Tibial nerve (tissue), 4 donors: Measurements from ENCODE around the gene FSTL4. TPM values are rescaled to one million over a fixed set of nuclear protein-coding genes. Genes with fewer than 3 reads are reported as not detected.

ENCODE experiments used
- DNase-seq, 2 donors: peaks; one replicate each; pipeline ENCODE4 v3.0.0-alpha.2; 2019; ENCODE audit warnings: low spot score in 2 of 2
- H3K27ac ChIP-seq, 4 donors: fragments of 200-600 bp; sonication (generic) in 3 of 4; one replicate each; pipeline ENCODE4 v1.5.1; 2017 to 2019; ENCODE audit warnings: mild to moderate bottlenecking in 1 of 4
- H3K27me3 ChIP-seq, 2 donors: fragments of 200-600 bp; sonication (generic) in 1 of 2; one replicate each; pipeline versions ENCODE4 v1.5.1 to v1.6.0; 2017 to 2019
- H3K36me3 ChIP-seq, 3 donors: fragments of 200-600 bp; sonication (generic); one replicate each; pipeline ENCODE4 v1.5.1; 2018 to 2019
- H3K4me1 ChIP-seq, 4 donors: fragments of 200-600 bp; sonication (generic) in 3 of 4; one replicate each; pipeline ENCODE4 v1.5.1; 2017 to 2019
- H3K4me3 ChIP-seq, 4 donors: fragments of 200-600 bp; sonication (generic) in 3 of 4; one replicate each; pipeline ENCODE4 v1.5.1; 2017 to 2019; ENCODE audit warnings: mild to moderate bottlenecking in 1 of 4, moderate library complexity in 1 of 4
- H3K9me3 ChIP-seq, 4 donors: fragments of 200-600 bp; sonication (generic) in 3 of 4; one replicate each; pipeline ENCODE4 v1.5.1; 2017 to 2019
- EP300 ChIP-seq, 2 donors: sonication (generic); formaldehyde crosslinking; IDR thresholded peaks; one replicate each; pipeline ENCODE4 v1.6.1; 2017; ENCODE audit warnings: antibody characterized with exemption in 2 of 2, mild to moderate bottlenecking in 1 of 2
- POLR2A ChIP-seq, 2 donors: fragments of 450-650 bp; IDR thresholded peaks; one replicate each; pipeline ENCODE4 v1.6.1; 2017; ENCODE audit warnings: antibody characterized with exemption in 2 of 2, mild to moderate bottlenecking in 2 of 2, moderate library complexity in 2 of 2
- WGBS, 2 donors: methylation state at CpG; one replicate each; pipeline ENCODE4 v1.1.5; 2018; 5-methylcytosine and 5-hydroxymethylcytosine counted together
- total RNA-seq, 4 donors: library from RNA; depleted of rRNA; stranded (reverse); fragments of >200 nt; gene quantifications; one replicate each; pipeline ENCODE4 v1.1.0, GENCODE V29; 2016
- TF ChIP-seq, protein P1 (sequence below), 5 experiments: fragments of 200-600 bp in 3 of 5; fragments of 450-650 bp in 2 of 5; sonication (generic) in 3 of 5; IDR thresholded peaks; one replicate each; pipeline ENCODE4 v1.5.1; 2016 to 2019; ENCODE audit warnings: antibody characterized with exemption in 5 of 5, mild to moderate bottlenecking in 3 of 5, moderate library complexity in 2 of 5

Gene FSTL4
- total RNA-seq, 4 donors from 2014 or later, result 0.22 TPM; not detected in 3

DNA sequence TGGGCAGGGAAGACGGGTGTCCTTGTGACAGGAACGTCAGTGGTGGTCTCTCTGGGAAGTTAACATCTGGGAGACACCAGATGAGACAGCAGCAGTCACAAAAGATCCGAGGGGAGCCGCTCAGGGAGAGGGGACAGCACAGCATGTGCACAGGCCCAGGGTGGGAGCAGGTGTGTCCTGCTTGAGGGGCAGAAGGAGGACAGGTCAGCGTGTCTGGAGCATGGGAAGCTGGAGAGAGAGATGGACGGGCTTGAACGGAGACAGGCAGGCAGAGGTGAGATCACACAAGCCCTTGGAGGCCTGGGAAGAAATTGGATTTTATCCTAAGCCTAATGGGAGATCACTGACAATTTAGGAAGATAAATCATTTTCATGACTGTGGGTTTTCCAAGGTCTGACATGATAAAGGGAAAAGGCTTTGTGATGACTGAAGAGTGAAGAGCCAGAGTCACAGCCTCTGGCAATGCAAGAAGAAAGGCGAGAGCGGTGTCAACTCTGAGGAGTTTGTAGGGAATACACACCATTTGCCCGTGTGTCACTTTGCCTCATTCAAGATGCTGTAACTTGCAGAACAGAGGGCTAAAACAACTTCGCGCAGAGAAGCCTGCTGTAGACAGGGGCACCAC lies 88.3 kb downstream of the FSTL4 start:
- Histone ChIP-seq H3K4me1 (no peaks in the 10 kb centered on the region), H3K36me3 (no peaks in the 10 kb centered on the region), H3K27me3 (peaks cover 0 to 8% of the 10 kb centered on the region in 2 donors), H3K27ac (no peak overlapping the region), H3K4me3 (no peak overlapping the region), H3K9me3 (no peaks in the 10 kb centered on the region)
- WGBS, 2 donors, result 89 to 90% methylated on average over 12 of the region's 12 CpGs
- no peak for DNase-seq
- TF ChIP-seq EP300 (IDR thresholded peaks at IDR 0.05), result no peak
- TF ChIP-seq POLR2A (IDR thresholded peaks at IDR 0.05), result no peak
- TF ChIP-seq, protein P1, sequence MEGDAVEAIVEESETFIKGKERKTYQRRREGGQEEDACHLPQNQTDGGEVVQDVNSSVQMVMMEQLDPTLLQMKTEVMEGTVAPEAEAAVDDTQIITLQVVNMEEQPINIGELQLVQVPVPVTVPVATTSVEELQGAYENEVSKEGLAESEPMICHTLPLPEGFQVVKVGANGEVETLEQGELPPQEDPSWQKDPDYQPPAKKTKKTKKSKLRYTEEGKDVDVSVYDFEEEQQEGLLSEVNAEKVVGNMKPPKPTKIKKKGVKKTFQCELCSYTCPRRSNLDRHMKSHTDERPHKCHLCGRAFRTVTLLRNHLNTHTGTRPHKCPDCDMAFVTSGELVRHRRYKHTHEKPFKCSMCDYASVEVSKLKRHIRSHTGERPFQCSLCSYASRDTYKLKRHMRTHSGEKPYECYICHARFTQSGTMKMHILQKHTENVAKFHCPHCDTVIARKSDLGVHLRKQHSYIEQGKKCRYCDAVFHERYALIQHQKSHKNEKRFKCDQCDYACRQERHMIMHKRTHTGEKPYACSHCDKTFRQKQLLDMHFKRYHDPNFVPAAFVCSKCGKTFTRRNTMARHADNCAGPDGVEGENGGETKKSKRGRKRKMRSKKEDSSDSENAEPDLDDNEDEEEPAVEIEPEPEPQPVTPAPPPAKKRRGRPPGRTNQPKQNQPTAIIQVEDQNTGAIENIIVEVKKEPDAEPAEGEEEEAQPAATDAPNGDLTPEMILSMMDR (IDR thresholded peaks at IDR 0.05), result no peak

DNA sequence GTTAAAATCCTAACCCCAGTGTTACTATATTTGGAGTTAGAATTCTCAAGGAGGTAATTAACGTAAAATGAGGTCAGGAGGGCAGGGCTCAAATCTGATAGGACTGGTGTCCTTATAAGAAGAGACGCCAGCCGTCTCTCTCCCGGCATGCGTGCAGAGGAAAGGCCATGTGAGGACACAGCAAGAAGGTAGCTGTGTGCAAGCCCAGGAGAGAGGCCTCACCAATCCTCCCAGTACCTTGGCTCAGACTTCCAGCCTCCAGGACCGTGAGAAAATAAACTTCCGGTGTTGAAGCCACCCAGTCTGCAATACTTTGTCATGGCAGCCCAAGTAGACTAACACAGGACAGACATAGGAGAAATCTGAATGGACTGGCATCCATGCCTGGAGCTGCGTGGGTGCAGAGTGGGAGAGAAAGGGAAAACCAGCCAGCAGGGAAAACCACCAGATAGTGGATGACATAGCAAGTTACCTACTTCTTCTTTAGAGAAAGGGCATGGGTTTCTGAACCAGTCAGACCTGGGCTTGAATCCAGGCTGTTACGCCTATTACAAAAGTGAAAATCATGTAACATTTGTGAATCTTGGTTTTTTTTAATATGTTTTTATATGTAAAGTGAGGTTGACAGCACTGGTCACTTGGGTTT lies 89.2 kb downstream of the FSTL4 start:
- Histone ChIP-seq H3K4me1 (no peaks in the 10 kb centered on the region), H3K4me3 (no peak overlapping the region), H3K27me3 (peaks cover 0 to 8% of the 10 kb centered on the region in 2 donors), H3K36me3 (no peaks in the 10 kb centered on the region), H3K9me3 (no peaks in the 10 kb centered on the region), H3K27ac (no peak overlapping the region)
- no peak for DNase-seq
- 61 to 79% methylated on average over 9 of the region's 9 CpGs for WGBS, 2 donors
- TF ChIP-seq, protein P1 (IDR thresholded peaks at IDR 0.05), result no peak
- TF ChIP-seq EP300 (IDR thresholded peaks at IDR 0.05) (no peak), POLR2A (IDR thresholded peaks at IDR 0.05) (no peak)

- Histone ChIP-seq H3K4me1 (no peaks in the 10 kb centered on the region), H3K27me3 (peaks cover 0 to 8% of the 10 kb centered on the region in 2 donors), H3K27ac (no peak overlapping the region), H3K4me3 (no peak overlapping the region), H3K9me3 (no peaks in the 10 kb centered on the region), H3K36me3 (no peaks in the 10 kb centered on the region)
- WGBS, 2 donors, result 79 to 88% methylated on average over 2 of the region's 2 CpGs
- no peak for TF ChIP-seq EP300 (IDR thresholded peaks at IDR 0.05)
- TF ChIP-seq, protein P1 (IDR thresholded peaks at IDR 0.05), result no peak
- no peak for TF ChIP-seq POLR2A (IDR thresholded peaks at IDR 0.05)
- DNase-seq, result no peak
Observed at GRCh38 chr5:133521801-133522200, 90.5 kb downstream of the FSTL4 start.

- Histone ChIP-seq H3K27me3 (peaks cover 0 to 8% of the 10 kb centered on the region in 2 donors), H3K36me3 (no peaks in the 10 kb centered on the region), H3K4me3 (no peak overlapping the region), H3K27ac (no peak overlapping the region), H3K9me3 (no peaks in the 10 kb centered on the region), H3K4me1 (no peaks in the 10 kb centered on the region)
- no peak for TF ChIP-seq POLR2A (IDR thresholded peaks at IDR 0.05)
- TF ChIP-seq EP300 (IDR thresholded peaks at IDR 0.05), result no peak
- TF ChIP-seq, protein P1 (IDR thresholded peaks at IDR 0.05), result no peak
- WGBS, 2 donors, result 57 to 65% methylated on average over 2 of the region's 2 CpGs
- no peak for DNase-seq
Observed at GRCh38 chr5:133520991-133521706, 91.2 kb downstream of the FSTL4 start.

DNA sequence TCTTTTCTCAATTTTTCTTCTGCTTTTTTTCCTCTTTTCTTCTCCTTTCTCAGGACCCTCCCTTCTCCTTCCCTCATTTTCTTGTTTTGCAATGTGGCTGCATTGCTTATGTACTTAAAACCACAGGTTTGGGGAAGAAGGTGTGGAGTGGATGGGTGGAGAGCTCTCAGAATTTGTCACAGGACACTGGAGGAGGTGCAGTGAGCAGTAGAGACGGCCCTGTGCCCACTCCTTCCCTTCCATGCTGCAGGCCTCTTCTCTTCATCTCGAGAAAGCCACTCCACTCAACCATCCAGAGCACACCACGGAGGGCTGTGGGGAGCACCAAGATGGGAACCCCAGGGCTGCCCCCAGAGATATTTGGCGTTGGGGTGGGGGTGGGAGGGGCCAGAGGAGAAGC lies 92.3 kb downstream of the FSTL4 start:
- H3K4me3 ChIP-seq, result no peak overlapping the region
- H3K27me3 ChIP-seq, result peaks cover 0 to 8% of the 10 kb centered on the region in 2 donors
- H3K4me1 ChIP-seq, result no peaks in the 10 kb centered on the region
- WGBS, 2 donors, result 68% methylated on average over 4 of the region's 4 CpGs
- H3K36me3 ChIP-seq, result no peaks in the 10 kb centered on the region
- H3K9me3 ChIP-seq, result no peaks in the 10 kb centered on the region
- no peak for DNase-seq
- no peak for TF ChIP-seq EP300 (IDR thresholded peaks at IDR 0.05)
- TF ChIP-seq, protein P1 (IDR thresholded peaks at IDR 0.05), result no peak
- TF ChIP-seq POLR2A (IDR thresholded peaks at IDR 0.05), result no peak
- no peak overlapping the region for H3K27ac ChIP-seq
